GM12878 (cell line): ENCODE measurements around the gene CHMP4A. TPM values are rescaled to one million over a fixed set of nuclear protein-coding genes. Genes with fewer than 3 reads are reported as not detected.
A peak's percentile ranks its signal among the peaks of the same experiment; 100 is the strongest.

Experiments used
- CHD2 ChIP-seq: IDR thresholded peaks from 2 replicates; pipeline ENCODE4 v1.6.1; 2011; ENCODE audit warnings: low read depth, low read length, improper control_type of control experiment, borderline replicate concordance
- CREM ChIP-seq: IDR thresholded peaks from 2 replicates; pipeline ENCODE4 v1.6.1; 2014; ENCODE audit warnings: antibody characterized with exemption, low read depth
- MEF2B ChIP-seq: fragments of 450-650 bp; IDR thresholded peaks from 2 replicates; pipeline ENCODE4 v1.6.1; 2018; ENCODE audit warnings: mild to moderate bottlenecking, moderate library complexity; ENCODE audit not compliant: partially characterized antibody, poor library complexity, severe bottlenecking
- MTA2 ChIP-seq: fragments of 450-650 bp; IDR thresholded peaks from 2 replicates; pipeline ENCODE4 v1.6.1; 2016; ENCODE audit warnings: low read depth, mild to moderate bottlenecking, moderate library complexity
- NBN ChIP-seq: fragments of 450-650 bp; IDR thresholded peaks from 2 replicates; pipeline ENCODE4 v1.6.1; 2016
- PAX5 ChIP-seq: IDR thresholded peaks from 2 replicates; pipeline ENCODE4 v1.6.1; 2011; ENCODE audit warnings: low read depth, low read length, borderline replicate concordance
- POLR2A ChIP-seq: IDR thresholded peaks from 2 replicates; pipeline ENCODE4 v1.6.1; 2011; ENCODE audit warnings: low read depth, mild to moderate bottlenecking, low read length
- SIX5 ChIP-seq: IDR thresholded peaks from 2 replicates; pipeline ENCODE4 v1.6.1; 2011; ENCODE audit warnings: mild to moderate bottlenecking, low read depth, low read length, moderate library complexity; ENCODE audit not compliant: severe bottlenecking
- SPI1 ChIP-seq: IDR thresholded peaks from 2 replicates; pipeline ENCODE4 v1.6.1; 2011; ENCODE audit warnings: low read depth, mild to moderate bottlenecking, low read length, moderate library complexity, borderline replicate concordance; ENCODE audit not compliant: insufficient read depth
- SREBF1 ChIP-seq: IDR thresholded peaks from 2 replicates; pipeline ENCODE4 v1.6.1; 2012; ENCODE audit warnings: mild to moderate bottlenecking, low read length
- TARDBP ChIP-seq: IDR thresholded peaks from 2 replicates; pipeline ENCODE4 v1.6.1; 2016; ENCODE audit warnings: borderline replicate concordance
- WRNIP1 ChIP-seq: IDR thresholded peaks from 2 replicates; pipeline ENCODE4 v1.6.1; 2011; ENCODE audit warnings: low read depth, low read length, improper control_type of control experiment, borderline replicate concordance
- polyA plus RNA-seq, 11 experiments: library from polyadenylated mRNA; depleted of rRNA in 4 of 11; unstranded in 6 of 11; stranded (reverse) in 5 of 11; fragments of >200 nt; fragmentation: Nextera tagmentation in 4 of 11; fragmentation: Illumina TruSeq in 1 of 11; extraction: Ambion mirVana in 4 of 11; extraction: Trizol in 1 of 11; gene quantifications; 1 replicate in 1 of 11; 2 replicates in 10 of 11; pipeline versions ENCODE4 v1.2.1 to v1.2.3, GENCODE V29; 2011 to 2016; ENCODE audit warnings: inconsistent platforms in 2 of 11, missing spikeins in 2 of 11, low read depth in 1 of 11
- total RNA-seq, 4 experiments: library from RNA; depleted of rRNA in 3 of 4; stranded (reverse); fragments of >200 nt in 3 of 4; fragmentation: Illumina TruSeq in 1 of 4; extraction: Trizol in 1 of 4; gene quantifications; 2 replicates each; pipeline versions ENCODE4 v1.2.1 to v1.2.3, GENCODE V29; 2013 to 2021
- TF ChIP-seq, protein P1 (sequence below): fragments of 450-650 bp; IDR thresholded peaks from 2 replicates; pipeline ENCODE4 v1.6.1; 2018; ENCODE audit warnings: mild to moderate bottlenecking, low read depth, moderate library complexity; ENCODE audit not compliant: partially characterized antibody
- TF ChIP-seq, protein P2 (sequence below): fragments of 450-650 bp; IDR thresholded peaks from 2 replicates; pipeline ENCODE4 v1.6.1; 2016; ENCODE audit warnings: mild to moderate bottlenecking, moderate library complexity, borderline replicate concordance
- TF ChIP-seq, protein P3 (sequence below): IDR thresholded peaks from 2 replicates; pipeline ENCODE4 v1.6.1; 2012; ENCODE audit warnings: mild to moderate bottlenecking, low read depth, low read length
- TF ChIP-seq, protein P4 (sequence below): fragments of 450-650 bp; IDR thresholded peaks from 2 replicates; pipeline ENCODE4 v1.6.1; 2017; ENCODE audit warnings: mild to moderate bottlenecking, moderate library complexity

The CHMP4A gene
- total and polyA plus RNA-seq, 10 of the 15 experiments (the other 5 are each of a cell fraction or from before 2014, with no cell fraction given) = 35.5 to 151 (median 84.7) TPM

DNA sequence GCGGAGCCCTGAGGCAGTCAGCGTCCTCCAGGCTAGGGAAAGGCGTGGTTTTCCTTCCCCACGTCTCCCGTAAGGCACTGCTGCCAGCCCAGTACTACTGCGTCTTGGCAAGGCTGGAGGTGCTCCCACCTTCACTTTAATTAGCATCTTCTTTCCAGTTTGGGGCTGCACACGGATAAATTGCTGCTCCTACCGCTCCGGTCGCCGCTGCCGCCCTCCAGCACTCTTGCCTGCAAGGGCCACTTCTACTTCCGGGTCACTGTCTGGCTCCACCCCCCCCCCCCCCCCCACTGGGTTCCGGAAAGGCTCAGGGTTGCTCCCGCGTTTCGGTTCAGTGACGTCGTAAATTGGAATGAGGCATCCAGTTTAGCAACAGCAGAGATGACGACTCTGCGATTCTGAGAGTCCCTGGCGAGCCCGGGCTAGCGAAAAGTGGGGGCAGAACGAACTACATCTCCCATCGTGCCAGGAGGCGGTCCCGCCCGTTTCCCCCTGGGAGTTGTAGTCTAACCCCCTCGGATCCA is 18.9 kb upstream of the CHMP4A start, which contains the start of gene NEDD8 (continued):
- TF ChIP-seq, protein P1, sequence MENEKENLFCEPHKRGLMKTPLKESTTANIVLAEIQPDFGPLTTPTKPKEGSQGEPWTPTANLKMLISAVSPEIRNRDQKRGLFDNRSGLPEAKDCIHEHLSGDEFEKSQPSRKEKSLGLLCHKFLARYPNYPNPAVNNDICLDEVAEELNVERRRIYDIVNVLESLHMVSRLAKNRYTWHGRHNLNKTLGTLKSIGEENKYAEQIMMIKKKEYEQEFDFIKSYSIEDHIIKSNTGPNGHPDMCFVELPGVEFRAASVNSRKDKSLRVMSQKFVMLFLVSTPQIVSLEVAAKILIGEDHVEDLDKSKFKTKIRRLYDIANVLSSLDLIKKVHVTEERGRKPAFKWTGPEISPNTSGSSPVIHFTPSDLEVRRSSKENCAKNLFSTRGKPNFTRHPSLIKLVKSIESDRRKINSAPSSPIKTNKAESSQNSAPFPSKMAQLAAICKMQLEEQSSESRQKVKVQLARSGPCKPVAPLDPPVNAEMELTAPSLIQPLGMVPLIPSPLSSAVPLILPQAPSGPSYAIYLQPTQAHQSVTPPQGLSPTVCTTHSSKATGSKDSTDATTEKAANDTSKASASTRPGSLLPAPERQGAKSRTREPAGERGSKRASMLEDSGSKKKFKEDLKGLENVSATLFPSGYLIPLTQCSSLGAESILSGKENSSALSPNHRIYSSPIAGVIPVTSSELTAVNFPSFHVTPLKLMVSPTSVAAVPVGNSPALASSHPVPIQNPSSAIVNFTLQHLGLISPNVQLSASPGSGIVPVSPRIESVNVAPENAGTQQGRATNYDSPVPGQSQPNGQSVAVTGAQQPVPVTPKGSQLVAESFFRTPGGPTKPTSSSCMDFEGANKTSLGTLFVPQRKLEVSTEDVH = no peak
- TF ChIP-seq TARDBP (peak; percentile 94), NBN (no peak), CHD2 (peak; percentile 43; the same call in 1 of the 2 replicates), SPI1 (no peak), PAX5 (peak; percentile 34; the same call in 1 of the 2 replicates), MTA2 (peak; percentile 75; the same call in 1 of the 2 replicates), MEF2B (peak; percentile 70), WRNIP1 (no peak), CREM (peak; percentile 94), SREBF1 (peak; percentile 74), SIX5 (peak; percentile 94), POLR2A (peak; percentile 72; the same call in 1 of the 2 replicates)
- TF ChIP-seq, protein P2, sequence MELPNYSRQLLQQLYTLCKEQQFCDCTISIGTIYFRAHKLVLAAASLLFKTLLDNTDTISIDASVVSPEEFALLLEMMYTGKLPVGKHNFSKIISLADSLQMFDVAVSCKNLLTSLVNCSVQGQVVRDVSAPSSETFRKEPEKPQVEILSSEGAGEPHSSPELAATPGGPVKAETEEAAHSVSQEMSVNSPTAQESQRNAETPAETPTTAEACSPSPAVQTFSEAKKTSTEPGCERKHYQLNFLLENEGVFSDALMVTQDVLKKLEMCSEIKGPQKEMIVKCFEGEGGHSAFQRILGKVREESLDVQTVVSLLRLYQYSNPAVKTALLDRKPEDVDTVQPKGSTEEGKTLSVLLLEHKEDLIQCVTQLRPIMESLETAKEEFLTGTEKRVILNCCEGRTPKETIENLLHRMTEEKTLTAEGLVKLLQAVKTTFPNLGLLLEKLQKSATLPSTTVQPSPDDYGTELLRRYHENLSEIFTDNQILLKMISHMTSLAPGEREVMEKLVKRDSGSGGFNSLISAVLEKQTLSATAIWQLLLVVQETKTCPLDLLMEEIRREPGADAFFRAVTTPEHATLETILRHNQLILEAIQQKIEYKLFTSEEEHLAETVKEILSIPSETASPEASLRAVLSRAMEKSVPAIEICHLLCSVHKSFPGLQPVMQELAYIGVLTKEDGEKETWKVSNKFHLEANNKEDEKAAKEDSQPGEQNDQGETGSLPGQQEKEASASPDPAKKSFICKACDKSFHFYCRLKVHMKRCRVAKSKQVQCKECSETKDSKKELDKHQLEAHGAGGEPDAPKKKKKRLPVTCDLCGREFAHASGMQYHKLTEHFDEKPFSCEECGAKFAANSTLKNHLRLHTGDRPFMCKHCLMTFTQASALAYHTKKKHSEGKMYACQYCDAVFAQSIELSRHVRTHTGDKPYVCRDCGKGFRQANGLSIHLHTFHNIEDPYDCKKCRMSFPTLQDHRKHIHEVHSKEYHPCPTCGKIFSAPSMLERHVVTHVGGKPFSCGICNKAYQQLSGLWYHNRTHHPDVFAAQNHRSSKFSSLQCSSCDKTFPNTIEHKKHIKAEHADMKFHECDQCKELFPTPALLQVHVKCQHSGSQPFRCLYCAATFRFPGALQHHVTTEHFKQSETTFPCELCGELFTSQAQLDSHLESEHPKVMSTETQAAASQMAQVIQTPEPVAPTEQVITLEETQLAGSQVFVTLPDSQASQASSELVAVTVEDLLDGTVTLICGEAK = peak; percentile 94; the same call in 1 of the 2 replicates
- TF ChIP-seq, protein P3, sequence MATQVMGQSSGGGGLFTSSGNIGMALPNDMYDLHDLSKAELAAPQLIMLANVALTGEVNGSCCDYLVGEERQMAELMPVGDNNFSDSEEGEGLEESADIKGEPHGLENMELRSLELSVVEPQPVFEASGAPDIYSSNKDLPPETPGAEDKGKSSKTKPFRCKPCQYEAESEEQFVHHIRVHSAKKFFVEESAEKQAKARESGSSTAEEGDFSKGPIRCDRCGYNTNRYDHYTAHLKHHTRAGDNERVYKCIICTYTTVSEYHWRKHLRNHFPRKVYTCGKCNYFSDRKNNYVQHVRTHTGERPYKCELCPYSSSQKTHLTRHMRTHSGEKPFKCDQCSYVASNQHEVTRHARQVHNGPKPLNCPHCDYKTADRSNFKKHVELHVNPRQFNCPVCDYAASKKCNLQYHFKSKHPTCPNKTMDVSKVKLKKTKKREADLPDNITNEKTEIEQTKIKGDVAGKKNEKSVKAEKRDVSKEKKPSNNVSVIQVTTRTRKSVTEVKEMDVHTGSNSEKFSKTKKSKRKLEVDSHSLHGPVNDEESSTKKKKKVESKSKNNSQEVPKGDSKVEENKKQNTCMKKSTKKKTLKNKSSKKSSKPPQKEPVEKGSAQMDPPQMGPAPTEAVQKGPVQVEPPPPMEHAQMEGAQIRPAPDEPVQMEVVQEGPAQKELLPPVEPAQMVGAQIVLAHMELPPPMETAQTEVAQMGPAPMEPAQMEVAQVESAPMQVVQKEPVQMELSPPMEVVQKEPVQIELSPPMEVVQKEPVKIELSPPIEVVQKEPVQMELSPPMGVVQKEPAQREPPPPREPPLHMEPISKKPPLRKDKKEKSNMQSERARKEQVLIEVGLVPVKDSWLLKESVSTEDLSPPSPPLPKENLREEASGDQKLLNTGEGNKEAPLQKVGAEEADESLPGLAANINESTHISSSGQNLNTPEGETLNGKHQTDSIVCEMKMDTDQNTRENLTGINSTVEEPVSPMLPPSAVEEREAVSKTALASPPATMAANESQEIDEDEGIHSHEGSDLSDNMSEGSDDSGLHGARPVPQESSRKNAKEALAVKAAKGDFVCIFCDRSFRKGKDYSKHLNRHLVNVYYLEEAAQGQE = no peak
- TF ChIP-seq, protein P4, sequence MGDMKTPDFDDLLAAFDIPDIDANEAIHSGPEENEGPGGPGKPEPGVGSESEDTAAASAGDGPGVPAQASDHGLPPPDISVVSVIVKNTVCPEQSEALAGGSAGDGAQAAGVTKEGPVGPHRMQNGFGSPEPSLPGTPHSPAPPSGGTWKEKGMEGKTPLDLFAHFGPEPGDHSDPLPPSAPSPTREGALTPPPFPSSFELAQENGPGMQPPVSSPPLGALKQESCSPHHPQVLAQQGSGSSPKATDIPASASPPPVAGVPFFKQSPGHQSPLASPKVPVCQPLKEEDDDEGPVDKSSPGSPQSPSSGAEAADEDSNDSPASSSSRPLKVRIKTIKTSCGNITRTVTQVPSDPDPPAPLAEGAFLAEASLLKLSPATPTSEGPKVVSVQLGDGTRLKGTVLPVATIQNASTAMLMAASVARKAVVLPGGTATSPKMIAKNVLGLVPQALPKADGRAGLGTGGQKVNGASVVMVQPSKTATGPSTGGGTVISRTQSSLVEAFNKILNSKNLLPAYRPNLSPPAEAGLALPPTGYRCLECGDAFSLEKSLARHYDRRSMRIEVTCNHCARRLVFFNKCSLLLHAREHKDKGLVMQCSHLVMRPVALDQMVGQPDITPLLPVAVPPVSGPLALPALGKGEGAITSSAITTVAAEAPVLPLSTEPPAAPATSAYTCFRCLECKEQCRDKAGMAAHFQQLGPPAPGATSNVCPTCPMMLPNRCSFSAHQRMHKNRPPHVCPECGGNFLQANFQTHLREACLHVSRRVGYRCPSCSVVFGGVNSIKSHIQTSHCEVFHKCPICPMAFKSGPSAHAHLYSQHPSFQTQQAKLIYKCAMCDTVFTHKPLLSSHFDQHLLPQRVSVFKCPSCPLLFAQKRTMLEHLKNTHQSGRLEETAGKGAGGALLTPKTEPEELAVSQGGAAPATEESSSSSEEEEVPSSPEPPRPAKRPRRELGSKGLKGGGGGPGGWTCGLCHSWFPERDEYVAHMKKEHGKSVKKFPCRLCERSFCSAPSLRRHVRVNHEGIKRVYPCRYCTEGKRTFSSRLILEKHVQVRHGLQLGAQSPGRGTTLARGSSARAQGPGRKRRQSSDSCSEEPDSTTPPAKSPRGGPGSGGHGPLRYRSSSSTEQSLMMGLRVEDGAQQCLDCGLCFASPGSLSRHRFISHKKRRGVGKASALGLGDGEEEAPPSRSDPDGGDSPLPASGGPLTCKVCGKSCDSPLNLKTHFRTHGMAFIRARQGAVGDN = peak; percentile 20; the same call in 1 of the 2 replicates
